Sigmoid colon (tissue), 7 donors: Measurements from ENCODE around the gene FBXO30. TPM values are rescaled to one million over a fixed set of nuclear protein-coding genes. Genes with fewer than 3 reads are reported as not detected.
A peak's percentile ranks its signal among the peaks of the same experiment; 100 is the strongest.

Experiments used
- DNase-seq: peaks from one replicate; pipeline ENCODE4 v3.0.0-alpha.2; 2019
- H3K27ac ChIP-seq, 4 donors: fragments of 200-600 bp; sonication (generic); one replicate each; pipeline ENCODE4 v1.5.1; 2016 to 2019; ENCODE audit warnings: mild to moderate bottlenecking in 1 of 4
- H3K27me3 ChIP-seq, 3 donors: fragments of 200-600 bp; sonication (generic); one replicate each; pipeline ENCODE4 v1.5.1; 2019; ENCODE audit warnings: mild to moderate bottlenecking in 1 of 3
- H3K36me3 ChIP-seq, 4 donors: fragments of 200-600 bp; sonication (generic); one replicate each; pipeline ENCODE4 v1.5.1; 2016 to 2019
- H3K4me1 ChIP-seq, 4 donors: fragments of 200-600 bp; sonication (generic); one replicate each; pipeline ENCODE4 v1.5.1; 2017 to 2019
- H3K4me3 ChIP-seq, 4 donors: fragments of 200-600 bp; sonication (generic); one replicate each; pipeline ENCODE4 v1.5.1; 2017 to 2019; ENCODE audit warnings: mild to moderate bottlenecking in 2 of 4, moderate library complexity in 1 of 4
- H3K9me3 ChIP-seq, 4 donors: fragments of 200-600 bp in 3 of 4; sonication (generic) in 3 of 4; one replicate each; pipeline versions ENCODE4 v1.5.1 to v1.6.1; 2013 to 2019
- EP300 ChIP-seq, 4 donors: sonication (generic); formaldehyde crosslinking; IDR thresholded peaks; one replicate each; pipeline ENCODE4 v1.6.1; 2017; ENCODE audit warnings: antibody characterized with exemption in 4 of 4
- POLR2A ChIP-seq, 2 donors: fragments of 450-650 bp; IDR thresholded peaks; one replicate each; pipeline ENCODE4 v1.6.1; 2016; ENCODE audit warnings: antibody characterized with exemption in 2 of 2, mild to moderate bottlenecking in 2 of 2, moderate library complexity in 2 of 2
- POLR2AphosphoS5 ChIP-seq, 4 donors: sonication (generic); formaldehyde crosslinking; IDR thresholded peaks; one replicate each; pipeline ENCODE4 v1.6.1; 2017; ENCODE audit warnings: antibody characterized with exemption in 4 of 4
- WGBS, 2 donors: extraction: QIAGEN DNeasy Blood & Tissue Kit; methylation state at CpG; one replicate each; pipeline ENCODE4 v1.1.7; 2013; 5-methylcytosine and 5-hydroxymethylcytosine counted together
- intact Hi-C: fragments of 100-400 bp; cut with DNase I; formaldehyde crosslinking; loops from one replicate; pipeline ENCODE4 v1.15.1; 2023
- polyA plus RNA-seq, 3 donors: library from polyadenylated mRNA; stranded (reverse); fragments of 200-250 nt; gene quantifications; one replicate each; pipeline ENCODE4 v1.2.3, GENCODE V29; 2013
- total RNA-seq, 4 donors: library from RNA; depleted of rRNA; stranded (reverse); fragments of >200 nt; gene quantifications; one replicate each; pipeline ENCODE4 v1.1.0, GENCODE V29; 2016
- TF ChIP-seq, protein P1 (sequence below), 4 experiments: fragments of 450-650 bp in 3 of 4; fragments of 200-600 bp in 1 of 4; IDR thresholded peaks; one replicate each; pipeline ENCODE4 v1.5.1; 2016 to 2019; ENCODE audit warnings: antibody characterized with exemption in 4 of 4, mild to moderate bottlenecking in 3 of 4, moderate library complexity in 2 of 4
- donor health status: healthy with polysubstance abuse.
- donor health status: Bipolar disorder and iron deficiency.
- donor health status: healthy.

Gene FBXO30
- total and polyA plus RNA-seq, 7 donors: 2.3 to 53.9 (median 37.9) TPM

DNA sequence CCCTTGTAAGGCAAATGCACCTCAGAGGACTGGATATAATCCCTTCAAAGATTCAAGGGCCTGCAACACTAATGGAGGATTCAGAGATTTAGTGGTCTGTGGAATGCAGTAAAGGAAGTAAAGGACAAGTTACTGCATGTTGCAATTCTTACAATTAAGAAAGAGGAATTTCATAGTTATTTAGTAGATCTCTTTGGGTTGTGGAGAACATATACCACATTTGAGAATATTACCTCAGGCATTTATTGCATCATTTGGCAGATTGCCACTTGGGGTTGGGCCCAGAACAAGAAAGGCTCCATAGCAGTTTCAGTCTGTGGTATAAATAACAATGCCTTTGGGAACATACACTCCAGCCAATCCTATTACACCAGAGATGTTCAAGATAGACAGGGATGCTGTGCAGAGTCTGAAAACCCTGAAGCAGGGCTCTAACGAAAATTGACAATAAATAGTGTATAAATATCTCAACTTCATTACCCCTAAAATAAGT, 58.4 kb downstream of the FBXO30 start:
- 59 to 66% methylated on average over 1 of the region's 1 CpG for WGBS, 2 donors
- H3K4me1 ChIP-seq: peaks cover 0 to 5% (median 0%) of the 10 kb centered on the region in 4 donors
- no peaks in the 10 kb centered on the region for H3K9me3 ChIP-seq
- TF ChIP-seq POLR2AphosphoS5 (IDR thresholded peaks at IDR 0.05) (peak in 1 of 4 donors; percentile 22), EP300 (IDR thresholded peaks at IDR 0.05) (no peak)
- no peaks in the 10 kb centered on the region for H3K27me3 ChIP-seq
- no peak for DNase-seq
- no peak overlapping the region for H3K4me3 ChIP-seq
- H3K36me3 ChIP-seq: no peaks in the 10 kb centered on the region
- intact Hi-C loops: no loop called here
- H3K27ac ChIP-seq: no peak overlapping the region

- DNase-seq: no peak
- Histone ChIP-seq H3K4me3 (no peak overlapping the region), H3K27ac (no peak overlapping the region), H3K9me3 (no peaks in the 10 kb centered on the region), H3K4me1 (peaks cover 0 to 5% (median 0%) of the 10 kb centered on the region in 4 donors), H3K36me3 (no peaks in the 10 kb centered on the region), H3K27me3 (no peaks in the 10 kb centered on the region)
- intact Hi-C loops: no loop called here
- TF ChIP-seq EP300 (IDR thresholded peaks at IDR 0.05): no peak
- no peak for TF ChIP-seq POLR2A (IDR thresholded peaks at IDR 0.05)
- TF ChIP-seq, protein P1, sequence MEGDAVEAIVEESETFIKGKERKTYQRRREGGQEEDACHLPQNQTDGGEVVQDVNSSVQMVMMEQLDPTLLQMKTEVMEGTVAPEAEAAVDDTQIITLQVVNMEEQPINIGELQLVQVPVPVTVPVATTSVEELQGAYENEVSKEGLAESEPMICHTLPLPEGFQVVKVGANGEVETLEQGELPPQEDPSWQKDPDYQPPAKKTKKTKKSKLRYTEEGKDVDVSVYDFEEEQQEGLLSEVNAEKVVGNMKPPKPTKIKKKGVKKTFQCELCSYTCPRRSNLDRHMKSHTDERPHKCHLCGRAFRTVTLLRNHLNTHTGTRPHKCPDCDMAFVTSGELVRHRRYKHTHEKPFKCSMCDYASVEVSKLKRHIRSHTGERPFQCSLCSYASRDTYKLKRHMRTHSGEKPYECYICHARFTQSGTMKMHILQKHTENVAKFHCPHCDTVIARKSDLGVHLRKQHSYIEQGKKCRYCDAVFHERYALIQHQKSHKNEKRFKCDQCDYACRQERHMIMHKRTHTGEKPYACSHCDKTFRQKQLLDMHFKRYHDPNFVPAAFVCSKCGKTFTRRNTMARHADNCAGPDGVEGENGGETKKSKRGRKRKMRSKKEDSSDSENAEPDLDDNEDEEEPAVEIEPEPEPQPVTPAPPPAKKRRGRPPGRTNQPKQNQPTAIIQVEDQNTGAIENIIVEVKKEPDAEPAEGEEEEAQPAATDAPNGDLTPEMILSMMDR (IDR thresholded peaks at IDR 0.05): no peak
- no peak for TF ChIP-seq POLR2AphosphoS5 (IDR thresholded peaks at IDR 0.05)
These were observed 58.9 kb downstream of the FBXO30 start for GRCh38 chr6:145755682-145756081.

DNA sequence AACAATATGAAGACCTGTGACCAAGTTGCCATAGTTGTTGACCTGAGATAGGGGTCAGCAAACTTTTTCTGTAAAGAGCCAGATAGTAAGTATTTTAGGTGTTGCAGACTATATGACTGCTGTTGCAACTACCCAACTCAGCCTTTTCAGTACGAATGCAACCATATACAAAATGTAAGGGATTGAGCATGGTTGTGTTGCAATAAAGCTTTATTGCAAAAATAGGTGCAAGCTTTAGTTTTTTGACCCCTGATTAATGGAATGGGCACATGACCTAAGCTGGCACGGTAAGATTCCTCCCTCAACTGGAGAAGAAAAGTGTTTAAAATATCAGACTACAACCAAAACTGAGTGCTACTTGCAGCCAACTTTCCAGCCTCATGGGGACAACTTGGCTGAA, 62.0 kb downstream of the FBXO30 start:
- Histone ChIP-seq H3K9me3 (no peaks in the 10 kb centered on the region), H3K4me1 (peaks cover 0 to 12% (median 6%) of the 10 kb centered on the region in 4 donors), H3K27ac (no peak overlapping the region), H3K27me3 (no peaks in the 10 kb centered on the region), H3K4me3 (no peak overlapping the region), H3K36me3 (no peaks in the 10 kb centered on the region)
- 75 to 88% methylated on average over 2 of the region's 2 CpGs for WGBS, 2 donors
- TF ChIP-seq POLR2AphosphoS5 (IDR thresholded peaks at IDR 0.05) (no peak), EP300 (IDR thresholded peaks at IDR 0.05) (no peak), POLR2A (IDR thresholded peaks at IDR 0.05) (no peak)
- TF ChIP-seq, protein P1 (IDR thresholded peaks at IDR 0.05): no peak
- intact Hi-C loops: no loop called here
- no peak for DNase-seq

DNA sequence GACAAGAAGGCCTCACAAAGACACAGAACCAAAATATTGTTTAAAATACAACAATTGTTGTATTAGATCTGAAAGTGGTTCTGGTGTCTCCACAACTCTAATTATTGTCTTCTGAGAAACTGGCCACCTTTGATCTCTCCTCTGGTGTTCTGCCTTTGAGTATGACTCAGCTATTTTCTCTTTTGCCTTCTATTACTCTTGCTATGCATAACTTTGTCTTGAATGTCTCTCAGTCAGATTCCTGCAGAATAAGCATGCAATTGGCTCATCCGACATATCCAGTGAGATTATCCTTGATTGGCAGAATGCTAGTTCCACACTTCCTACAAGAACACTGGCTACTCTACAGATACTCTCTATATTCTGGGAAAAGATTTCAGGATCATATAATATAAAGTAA, 65.0 kb downstream of the FBXO30 start:
- H3K9me3 ChIP-seq: no peaks in the 10 kb centered on the region
- intact Hi-C loops: no loop called here
- no peak for DNase-seq
- no peaks in the 10 kb centered on the region for H3K27me3 ChIP-seq
- TF ChIP-seq POLR2AphosphoS5 (IDR thresholded peaks at IDR 0.05): peak in 1 of 4 donors; percentile 31
- TF ChIP-seq, protein P1 (IDR thresholded peaks at IDR 0.05): no peak
- H3K27ac ChIP-seq: peak overlapping the region; percentile 33 to 46 (median 40)
- H3K4me3 ChIP-seq: no peak overlapping the region
- 63 to 68% methylated on average over 1 of the region's 1 CpG for WGBS, 2 donors
- H3K36me3 ChIP-seq: no peaks in the 10 kb centered on the region
- peaks cover 0 to 8% (median 5%) of the 10 kb centered on the region in 4 donors for H3K4me1 ChIP-seq

- no peak for DNase-seq
- no peaks in the 10 kb centered on the region for H3K36me3 ChIP-seq
- intact Hi-C loops: no loop called here
- WGBS, 2 donors: 96 to 97% methylated on average over 1 of the region's 1 CpG
- no peak for TF ChIP-seq POLR2A (IDR thresholded peaks at IDR 0.05)
- TF ChIP-seq EP300 (IDR thresholded peaks at IDR 0.05): no peak
- TF ChIP-seq POLR2AphosphoS5 (IDR thresholded peaks at IDR 0.05): no peak
- TF ChIP-seq, protein P1 (IDR thresholded peaks at IDR 0.05): no peak
- H3K4me3 ChIP-seq: no peak overlapping the region
- H3K4me1 ChIP-seq: peaks cover 0 to 8% (median 5%) of the 10 kb centered on the region in 4 donors
- H3K27ac ChIP-seq: no peak overlapping the region
- no peaks in the 10 kb centered on the region for H3K9me3 ChIP-seq
- no peaks in the 10 kb centered on the region for H3K27me3 ChIP-seq
These were observed 68.7 kb downstream of the FBXO30 start for GRCh38 chr6:145745861-145746260.
